A549 (cell line): Measurements from ENCODE around the gene STK17A. TPM values are rescaled to one million over a fixed set of nuclear protein-coding genes. Genes with fewer than 3 reads are reported as not detected.

Experiments
- ATAC-seq, 2 experiments: fragments of 200-7000 bp in 1 of 2; fragments of >200 bp in 1 of 2; cut with Nextera tagmentation in 1 of 2; cut with Tn5 transposase in 1 of 2; 3 replicates each; pipeline versions ENCODE4 v1.8.0 to v1.9.1; 2018 to 2020; ENCODE audit warnings: mild to moderate bottlenecking in 1 of 2, moderate library complexity in 1 of 2
- CTCF ChIA-PET: fragments of 300-600 bp; sonication (Branson Sonifier 250); formaldehyde crosslinking; extraction: SDS; loops from one replicate; lab custom pipeline; 2021; ENCODE audit warnings: antibody characterized with exemption, inconsistent platforms; lab: Yijun Ruan, JAX
- POLR2A ChIA-PET: fragments of 350-600 bp; formaldehyde crosslinking; extraction: SDS; loops from one replicate; lab custom pipeline; 2021; ENCODE audit warnings: antibody characterized with exemption, inconsistent platforms; lab: Yijun Ruan, JAX
- DNase-seq, 2 experiments: peaks; one replicate each; pipeline versions ENCODE4 v3.0.0 to v3.0.0-alpha.2; 2011 to 2016; ENCODE audit warnings: low read depth in 1 of 2, low spot score in 1 of 2
- FAIRE-seq: peaks from 2 replicates; lab custom pipeline; 2011; peaks lifted over from hg19 to GRCh38; lab: Jason Lieb, UNC
- H3K27ac ChIP-seq, 2 experiments: fragments of >200 bp; sonication (Bioruptor Twin); formaldehyde crosslinking; 3 replicates each; pipeline ENCODE4 v1.5.1; 2016 to 2017
- H3K4me1 ChIP-seq: fragments of >200 bp; sonication (Bioruptor Twin); formaldehyde crosslinking; 3 replicates; pipeline ENCODE4 v1.6.1; 2016
- H3K4me2 ChIP-seq: fragments of >200 bp; sonication (Bioruptor Twin); formaldehyde crosslinking; 3 replicates; pipeline ENCODE4 v1.6.1; 2016
- H3K4me3 ChIP-seq: fragments of >200 bp; sonication (Bioruptor Twin); formaldehyde crosslinking; 3 replicates; pipeline ENCODE4 v1.5.1; 2016
- H3K9me3 ChIP-seq: fragments of >200 bp; sonication (Bioruptor Twin); formaldehyde crosslinking; 3 replicates; pipeline ENCODE4 v1.6.1; 2016
- CHD2 ChIP-seq: fragments of 150-350 bp; IDR thresholded peaks from 2 replicates; pipeline ENCODE4 v1.6.1; 2014; ENCODE audit warnings: low read length; ENCODE audit not compliant: partially characterized antibody
- EP300 ChIP-seq, 2 experiments: fragments of >200 bp; sonication (Bioruptor Twin); formaldehyde crosslinking; IDR thresholded peaks; 2 replicates in 1 of 2; 3 replicates in 1 of 2; pipeline ENCODE4 v1.6.1; 2016 to 2017
- ESRRA ChIP-seq: fragments of 150-350 bp; IDR thresholded peaks from 2 replicates; pipeline ENCODE4 v1.6.1; 2014; ENCODE audit warnings: mild to moderate bottlenecking, low read length, borderline replicate concordance
- FOSL2 ChIP-seq, 2 experiments: fragments of 450-650 bp in 1 of 2; fragments of >200 bp in 1 of 2; sonication (Bioruptor Twin) in 1 of 2; formaldehyde crosslinking; IDR thresholded peaks; 2 replicates each; pipeline versions ENCODE4 v1.5.0 to v1.6.1; 2016 to 2020; ENCODE audit warnings: mild to moderate bottlenecking in 1 of 2, moderate library complexity in 1 of 2
- GATA3 ChIP-seq: IDR thresholded peaks from 2 replicates; pipeline ENCODE4 v1.6.1; 2012; ENCODE audit warnings: borderline replicate concordance
- HDAC2 ChIP-seq: fragments of 200-600 bp; sonication (generic); IDR thresholded peaks from 2 replicates; pipeline ENCODE4 v1.6.1; 2016
- HOXA7 ChIP-seq: fragments of 250-450 bp; sonication (Bioruptor Pico); IDR thresholded peaks from 2 replicates; pipeline ENCODE4 v1.5.0; 2020; ENCODE audit warnings: mild to moderate bottlenecking, moderate library complexity
- HOXB13 ChIP-seq: fragments of 250-450 bp; sonication (Bioruptor Pico); IDR thresholded peaks from 2 replicates; pipeline ENCODE4 v1.5.0; 2020; ENCODE audit warnings: low read depth, mild to moderate bottlenecking, moderate library complexity
- JUN ChIP-seq, 2 experiments: fragments of >200 bp; sonication (Bioruptor Twin); formaldehyde crosslinking; IDR thresholded peaks; 2 replicates in 1 of 2; 3 replicates in 1 of 2; pipeline ENCODE4 v1.6.1; 2016 to 2017
- KDM1A ChIP-seq: fragments of 200-600 bp; sonication (generic); IDR thresholded peaks from 2 replicates; pipeline ENCODE4 v1.6.1; 2016; ENCODE audit warnings: low read depth, mild to moderate bottlenecking
- KDM5A ChIP-seq: fragments of 200-600 bp; sonication (generic); IDR thresholded peaks from 2 replicates; pipeline ENCODE4 v1.6.1; 2016; ENCODE audit warnings: antibody characterized with exemption, mild to moderate bottlenecking
- MAFK ChIP-seq: fragments of 450-650 bp; IDR thresholded peaks from 2 replicates; pipeline ENCODE4 v1.6.1; 2014; ENCODE audit not compliant: partially characterized antibody
- MAZ ChIP-seq: fragments of 150-350 bp; IDR thresholded peaks from 2 replicates; pipeline ENCODE4 v1.6.1; 2014; ENCODE audit warnings: antibody characterized with exemption, low read depth, low read length, borderline replicate concordance
- POLR2AphosphoS2 ChIP-seq: conservative IDR thresholded peaks from 2 replicates; pipeline ENCODE4 v1.6.1; 2012; ENCODE audit warnings: low read length, improper control_type of control experiment, inconsistent platforms
- RAD21 ChIP-seq, 2 experiments: fragments of >200 bp in 1 of 2; sonication (Bioruptor Twin) in 1 of 2; formaldehyde crosslinking in 1 of 2; IDR thresholded peaks in 1 of 2; conservative IDR thresholded peaks in 1 of 2; 2 replicates in 1 of 2; 3 replicates in 1 of 2; pipeline ENCODE4 v1.6.1; 2012 to 2018; ENCODE audit warnings: inconsistent platforms in 1 of 2
- RARB ChIP-seq: fragments of 250-450 bp; sonication (Bioruptor Pico); IDR thresholded peaks from 2 replicates; pipeline ENCODE4 v1.8.0; 2021; ENCODE audit warnings: mild to moderate bottlenecking, moderate library complexity
- RFX5 ChIP-seq: fragments of 450-650 bp; IDR thresholded peaks from 2 replicates; pipeline ENCODE4 v1.7.1; 2014; ENCODE audit warnings: antibody characterized with exemption, mild to moderate bottlenecking, moderate library complexity
- SMC3 ChIP-seq: fragments of >200 bp; sonication (Bioruptor Twin); formaldehyde crosslinking; IDR thresholded peaks from 3 replicates; pipeline ENCODE4 v1.6.1; 2018; ENCODE audit warnings: inconsistent platforms
- SREBF2 ChIP-seq: fragments of 450-650 bp; IDR thresholded peaks from 2 replicates; pipeline ENCODE4 v1.6.1; 2014; ENCODE audit warnings: mild to moderate bottlenecking, moderate library complexity
- TFCP2L1 ChIP-seq: fragments of 250-450 bp; sonication (Bioruptor Pico); IDR thresholded peaks from 2 replicates; pipeline ENCODE4 v1.5.0; 2021; ENCODE audit warnings: mild to moderate bottlenecking
- TP53 ChIP-seq: fragments of 250-450 bp; sonication (Bioruptor Pico); IDR thresholded peaks from 2 replicates; pipeline ENCODE4 v1.5.0; 2021; ENCODE audit warnings: mild to moderate bottlenecking, moderate library complexity
- ZSCAN20 ChIP-seq: fragments of 250-450 bp; sonication (Bioruptor Pico); IDR thresholded peaks from 2 replicates; pipeline ENCODE4 v1.8.0; 2022; ENCODE audit warnings: mild to moderate bottlenecking, moderate library complexity
- WGBS: methylation state at CpG from one replicate; pipeline ENCODE4 v1.1.6; 2017; ENCODE audit errors: missing lambda C conversion rate; 5-methylcytosine and 5-hydroxymethylcytosine counted together
- polyA plus RNA-seq, 4 experiments: library from polyadenylated mRNA; depleted of rRNA in 3 of 4; stranded (reverse); fragments of >200 nt; fragmentation: RNase III in 1 of 4; extraction: RNeasy Plus Mini Kit Qiagen cat#74134 plus additional on column Dnase treatment in 1 of 4; gene quantifications; 2 replicates in 3 of 4; 3 replicates in 1 of 4; pipeline ENCODE4 v1.2.3, GENCODE V29; 2011 to 2017
- TF ChIP-seq, protein P1 (sequence below): fragments of 450-650 bp; IDR thresholded peaks from 2 replicates; pipeline ENCODE4 v1.6.1; 2014; ENCODE audit warnings: antibody characterized with exemption
- TF ChIP-seq, protein P2 (sequence below): IDR thresholded peaks from 2 replicates; pipeline ENCODE4 v1.6.1; 2012
- TF ChIP-seq, protein P3 (sequence below): fragments of 250-450 bp; sonication (Bioruptor Pico); IDR thresholded peaks from 2 replicates; pipeline ENCODE4 v1.5.0; 2020; ENCODE audit warnings: low read depth, mild to moderate bottlenecking, moderate library complexity
- TF ChIP-seq, protein P4 (sequence below): fragments of >200 bp; sonication (Bioruptor Twin); formaldehyde crosslinking; IDR thresholded peaks from 3 replicates; pipeline ENCODE4 v1.6.1; 2016

STK17A gene
- polyA plus RNA-seq, 2 of the 4 experiments (the other 2 are of a cell fraction): 27.3 to 47.5 TPM

DNA sequence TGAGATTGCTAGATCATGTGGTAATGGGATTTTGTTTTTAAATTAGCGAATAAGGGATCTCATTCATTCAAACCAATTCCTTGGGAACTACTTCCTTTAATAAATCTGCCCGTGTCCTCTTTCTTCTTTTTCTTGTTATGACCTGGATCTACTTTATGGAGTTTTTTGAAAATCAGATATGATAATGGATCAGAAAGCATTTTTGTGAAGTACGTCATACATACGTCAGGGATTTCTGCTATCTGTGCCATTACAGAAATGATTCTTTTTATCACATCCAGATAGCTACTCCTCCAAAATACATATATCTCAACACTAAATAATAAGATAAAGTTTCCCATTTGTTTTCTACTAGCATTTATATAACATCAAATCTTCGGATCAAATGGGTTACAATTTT is 40.2 kb upstream of the STK17A start:
- Histone ChIP-seq H3K4me3 (no peak overlapping the region), H3K4me2 (no peak overlapping the region), H3K27ac (no peak overlapping the region), H3K9me3 (peaks cover 5% of the 10 kb centered on the region; the same call in 1 of the 3 replicates), H3K4me1 (no peaks in the 10 kb centered on the region)
- ChIA-PET CTCF (no interaction called here), POLR2A (no interaction called here)
- FAIRE-seq: no peak
- no peak for ATAC-seq
- no peak for DNase-seq
- WGBS: 88% methylated on average over 5 of the region's 5 CpGs
- TF ChIP-seq RFX5 (no peak), KDM5A (no peak), RARB (CRISPR knock-in tag) (no peak), RAD21 (conservative IDR thresholded peaks at IDR 0.05 in 1 of 2, IDR thresholded peaks at IDR 0.05 in 1 of 2) (no peak), HOXB13 (no peak), JUN (IDR thresholded peaks at IDR 0.05) (no peak), ZSCAN20 (CRISPR knock-in tag) (no peak)

DNA sequence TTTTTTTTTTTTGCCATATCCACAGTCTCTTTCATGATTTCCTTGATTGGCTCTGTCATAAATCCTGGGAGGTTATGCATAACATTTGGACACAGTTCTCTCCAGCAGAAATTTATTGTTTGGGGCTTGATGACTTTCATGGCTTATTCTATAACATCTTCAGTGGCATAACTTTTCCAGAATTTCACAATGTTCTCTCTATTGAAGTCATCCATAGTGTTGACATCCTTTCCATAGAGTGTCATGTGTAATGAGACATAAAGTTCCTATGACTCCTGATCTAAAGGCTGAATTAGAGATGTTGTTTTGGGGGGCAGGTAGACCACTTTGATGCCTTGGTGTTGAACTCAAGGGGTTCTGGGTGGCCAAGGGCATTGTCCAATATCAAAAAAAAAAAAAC is 36.7 kb upstream of the STK17A start:
- Histone ChIP-seq H3K4me3 (no peak overlapping the region), H3K9me3 (peaks cover 5% of the 10 kb centered on the region; the same call in 1 of the 3 replicates), H3K4me2 (no peak overlapping the region), H3K4me1 (no peaks in the 10 kb centered on the region), H3K27ac (no peak overlapping the region)
- ChIA-PET POLR2A (interaction anchor here (0.7 kb wide), 1 partner anchor 291 kb away, joined by 7 read pairs; no protein-coding TSS in a partner anchor), CTCF (interaction anchor here (0.7 to 1.2 kb wide), 4 partner anchors 16 to 118 kb away, joined by 3 to 4 read pairs (median 3); partner anchors contain the start of gene STK17A)
- TF ChIP-seq, protein P1, sequence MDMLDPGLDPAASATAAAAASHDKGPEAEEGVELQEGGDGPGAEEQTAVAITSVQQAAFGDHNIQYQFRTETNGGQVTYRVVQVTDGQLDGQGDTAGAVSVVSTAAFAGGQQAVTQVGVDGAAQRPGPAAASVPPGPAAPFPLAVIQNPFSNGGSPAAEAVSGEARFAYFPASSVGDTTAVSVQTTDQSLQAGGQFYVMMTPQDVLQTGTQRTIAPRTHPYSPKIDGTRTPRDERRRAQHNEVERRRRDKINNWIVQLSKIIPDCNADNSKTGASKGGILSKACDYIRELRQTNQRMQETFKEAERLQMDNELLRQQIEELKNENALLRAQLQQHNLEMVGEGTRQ: no peak
- TF ChIP-seq TP53 (CRISPR knock-in tag): no peak
- TF ChIP-seq SREBF2: no peak
- TF ChIP-seq, protein P2, sequence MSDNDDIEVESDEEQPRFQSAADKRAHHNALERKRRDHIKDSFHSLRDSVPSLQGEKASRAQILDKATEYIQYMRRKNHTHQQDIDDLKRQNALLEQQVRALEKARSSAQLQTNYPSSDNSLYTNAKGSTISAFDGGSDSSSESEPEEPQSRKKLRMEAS: no peak
- TF ChIP-seq EP300 (IDR thresholded peaks at IDR 0.05): no peak
- no peak for TF ChIP-seq SMC3
- no peak for TF ChIP-seq MAZ
- no peak for TF ChIP-seq KDM1A
- TF ChIP-seq, protein P3, sequence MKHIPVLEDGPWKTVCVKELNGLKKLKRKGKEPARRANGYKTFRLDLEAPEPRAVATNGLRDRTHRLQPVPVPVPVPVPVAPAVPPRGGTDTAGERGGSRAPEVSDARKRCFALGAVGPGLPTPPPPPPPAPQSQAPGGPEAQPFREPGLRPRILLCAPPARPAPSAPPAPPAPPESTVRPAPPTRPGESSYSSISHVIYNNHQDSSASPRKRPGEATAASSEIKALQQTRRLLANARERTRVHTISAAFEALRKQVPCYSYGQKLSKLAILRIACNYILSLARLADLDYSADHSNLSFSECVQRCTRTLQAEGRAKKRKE (CRISPR knock-in tag): no peak
- TF ChIP-seq MAFK: no peak
- no peak for TF ChIP-seq TFCP2L1 (CRISPR knock-in tag)
- TF ChIP-seq ESRRA: no peak
- no peak for TF ChIP-seq ZSCAN20 (CRISPR knock-in tag)
- no peak for TF ChIP-seq CHD2
- TF ChIP-seq FOSL2 (IDR thresholded peaks at IDR 0.05): no peak
- TF ChIP-seq FOSL2 (CRISPR knock-in tag; IDR thresholded peaks at IDR 0.05): no peak
- TF ChIP-seq POLR2AphosphoS2: no peak
- TF ChIP-seq HDAC2: no peak
- TF ChIP-seq HOXA7 (CRISPR knock-in tag): no peak
- TF ChIP-seq, protein P4, sequence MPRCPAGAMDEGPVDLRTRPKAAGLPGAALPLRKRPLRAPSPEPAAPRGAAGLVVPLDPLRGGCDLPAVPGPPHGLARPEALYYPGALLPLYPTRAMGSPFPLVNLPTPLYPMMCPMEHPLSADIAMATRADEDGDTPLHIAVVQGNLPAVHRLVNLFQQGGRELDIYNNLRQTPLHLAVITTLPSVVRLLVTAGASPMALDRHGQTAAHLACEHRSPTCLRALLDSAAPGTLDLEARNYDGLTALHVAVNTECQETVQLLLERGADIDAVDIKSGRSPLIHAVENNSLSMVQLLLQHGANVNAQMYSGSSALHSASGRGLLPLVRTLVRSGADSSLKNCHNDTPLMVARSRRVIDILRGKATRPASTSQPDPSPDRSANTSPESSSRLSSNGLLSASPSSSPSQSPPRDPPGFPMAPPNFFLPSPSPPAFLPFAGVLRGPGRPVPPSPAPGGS: no peak
- TF ChIP-seq GATA3: no peak
- FAIRE-seq (no peak), ATAC-seq (no peak), DNase-seq (no peak)
